ENCODE results near the gene NOS3. TPM values are rescaled to one million over a fixed set of nuclear protein-coding genes. Genes with fewer than 3 reads are reported as not detected.

Gene NOS3
- total RNA-seq, 3 donors from 2014 or later = 3.8 to 35.1 (median 5.1) TPM

DNA sequence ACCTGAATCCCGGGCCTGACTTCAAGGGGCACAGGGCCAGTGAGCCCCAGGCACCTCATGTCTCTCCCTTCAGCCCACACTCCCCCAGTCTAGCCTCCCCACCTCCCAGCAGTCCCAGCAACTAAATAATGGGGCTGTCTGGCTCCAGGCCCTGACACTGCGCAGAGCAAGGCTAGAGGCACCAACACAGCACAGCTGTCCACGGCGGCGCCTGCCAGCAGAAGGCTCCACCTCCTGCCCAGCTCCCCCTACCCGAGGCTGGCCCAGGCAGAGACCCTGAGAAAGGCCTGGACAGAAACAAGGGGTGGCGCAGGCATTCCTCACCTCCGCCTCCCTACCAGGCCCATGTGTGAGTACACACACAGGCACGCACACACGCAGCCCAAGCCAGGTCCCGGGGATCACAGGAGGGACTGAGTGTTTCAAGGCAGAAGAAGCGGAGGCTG lies 18.8 kb upstream of the NOS3 start:
- Histone ChIP-seq H3K27me3 (peaks cover 10 to 21% of the 10 kb centered on the region in 2 donors), H3K27ac (no peak overlapping the region), H3K4me1 (peaks cover 1 to 9% of the 10 kb centered on the region in 2 donors), H3K36me3 (no peaks in the 10 kb centered on the region), H3K9me3 (no peaks in the 10 kb centered on the region), H3K4me3 (no peak overlapping the region)
- DNase-seq (ENCODE audit: low spot score in 2 of 2) = no peak
- TF ChIP-seq, protein P1, sequence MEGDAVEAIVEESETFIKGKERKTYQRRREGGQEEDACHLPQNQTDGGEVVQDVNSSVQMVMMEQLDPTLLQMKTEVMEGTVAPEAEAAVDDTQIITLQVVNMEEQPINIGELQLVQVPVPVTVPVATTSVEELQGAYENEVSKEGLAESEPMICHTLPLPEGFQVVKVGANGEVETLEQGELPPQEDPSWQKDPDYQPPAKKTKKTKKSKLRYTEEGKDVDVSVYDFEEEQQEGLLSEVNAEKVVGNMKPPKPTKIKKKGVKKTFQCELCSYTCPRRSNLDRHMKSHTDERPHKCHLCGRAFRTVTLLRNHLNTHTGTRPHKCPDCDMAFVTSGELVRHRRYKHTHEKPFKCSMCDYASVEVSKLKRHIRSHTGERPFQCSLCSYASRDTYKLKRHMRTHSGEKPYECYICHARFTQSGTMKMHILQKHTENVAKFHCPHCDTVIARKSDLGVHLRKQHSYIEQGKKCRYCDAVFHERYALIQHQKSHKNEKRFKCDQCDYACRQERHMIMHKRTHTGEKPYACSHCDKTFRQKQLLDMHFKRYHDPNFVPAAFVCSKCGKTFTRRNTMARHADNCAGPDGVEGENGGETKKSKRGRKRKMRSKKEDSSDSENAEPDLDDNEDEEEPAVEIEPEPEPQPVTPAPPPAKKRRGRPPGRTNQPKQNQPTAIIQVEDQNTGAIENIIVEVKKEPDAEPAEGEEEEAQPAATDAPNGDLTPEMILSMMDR (IDR thresholded peaks at IDR 0.05) = no peak
- TF ChIP-seq POLR2AphosphoS5 (IDR thresholded peaks at IDR 0.05) (no peak), POLR2A (IDR thresholded peaks at IDR 0.05) (no peak)
- intact Hi-C loops (cut with DNase I; ENCODE audit: low total_unique reads) = no loop called here

DNA sequence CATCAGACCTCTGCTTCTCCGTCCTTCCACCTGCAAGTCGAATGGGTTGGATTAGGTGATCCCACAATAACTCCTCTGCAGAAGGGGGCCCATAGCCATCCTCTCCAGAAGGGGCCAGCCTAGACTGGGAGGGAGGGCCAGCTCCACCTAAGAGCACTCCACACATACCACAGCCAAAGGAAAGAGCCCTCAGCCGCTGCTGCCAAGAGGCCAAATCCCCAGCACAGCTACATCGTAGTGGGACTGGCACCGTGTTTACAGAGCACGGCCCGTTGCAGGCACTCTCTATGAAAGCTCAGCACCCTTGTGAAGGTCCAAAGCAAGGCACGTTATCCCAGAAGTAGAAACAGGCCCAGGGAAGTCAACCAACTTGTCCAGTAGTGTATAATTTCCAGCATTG lies 18.1 kb upstream of the NOS3 start:
- H3K9me3 ChIP-seq = no peaks in the 10 kb centered on the region
- no peak overlapping the region for H3K4me3 ChIP-seq
- peaks cover 8 to 9% of the 10 kb centered on the region in 2 donors for H3K4me1 ChIP-seq
- no peak overlapping the region for H3K27ac ChIP-seq
- DNase-seq (ENCODE audit: low spot score in 2 of 2) = no peak
- H3K27me3 ChIP-seq = peaks cover 10 to 27% of the 10 kb centered on the region in 2 donors
- intact Hi-C loops (cut with DNase I; ENCODE audit: low total_unique reads) = no loop called here
- TF ChIP-seq, protein P1 (IDR thresholded peaks at IDR 0.05) = no peak
- no peak for TF ChIP-seq POLR2AphosphoS5 (IDR thresholded peaks at IDR 0.05)
- no peaks in the 10 kb centered on the region for H3K36me3 ChIP-seq

DNA sequence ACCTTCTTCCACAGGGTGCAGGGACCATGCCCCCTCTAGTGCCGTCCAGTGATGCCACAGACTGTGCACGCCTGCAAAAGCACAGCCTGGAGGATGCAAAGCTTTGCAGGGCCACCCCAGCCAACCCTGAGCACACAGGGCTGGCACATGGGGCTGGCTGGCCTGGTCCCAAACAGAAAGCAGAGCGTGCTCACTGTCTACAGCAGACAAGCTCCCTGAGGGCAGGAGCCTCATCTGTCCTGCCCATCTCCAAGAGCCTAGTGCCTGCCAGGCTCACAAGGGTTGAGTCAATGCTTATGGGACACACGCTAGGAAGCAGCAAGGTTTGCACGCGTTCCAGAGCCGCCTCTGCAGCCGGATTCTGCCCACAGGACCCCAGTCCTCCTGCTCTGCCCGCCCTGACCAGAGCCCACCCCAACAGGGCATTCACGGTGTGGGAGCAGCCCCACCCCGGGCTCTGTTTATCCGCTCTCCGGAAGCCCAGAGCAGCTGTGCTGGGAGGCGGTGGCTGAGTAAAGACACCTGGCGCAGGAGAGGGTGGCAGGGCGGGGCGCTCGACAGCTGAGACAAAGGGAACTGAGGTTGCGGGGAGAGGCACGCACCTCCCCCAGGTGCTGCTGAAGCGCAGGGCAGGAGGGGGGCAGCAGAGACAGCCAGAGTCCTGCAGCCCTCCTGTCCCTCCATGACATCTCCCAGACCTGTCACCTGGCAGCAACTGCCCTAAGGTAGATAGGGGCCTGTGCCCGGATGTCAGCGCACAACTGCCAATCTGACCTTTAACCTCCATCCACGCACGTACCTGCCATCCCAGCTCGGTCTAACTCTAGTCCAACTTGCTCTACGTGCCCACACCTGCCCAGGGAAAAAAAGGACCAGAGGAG lies 17.0 kb upstream of the NOS3 start:
- no peak for DNase-seq (ENCODE audit: low spot score in 2 of 2)
- Histone ChIP-seq H3K36me3 (no peaks in the 10 kb centered on the region), H3K4me3 (peak overlapping the region in 2 of 3 donors; percentile 53 to 73), H3K9me3 (no peaks in the 10 kb centered on the region), H3K27me3 (peaks cover 13 to 28% of the 10 kb centered on the region in 2 donors), H3K4me1 (peaks cover 8 to 9% of the 10 kb centered on the region in 2 donors), H3K27ac (no peak overlapping the region)
- intact Hi-C loops (cut with DNase I; ENCODE audit: low total_unique reads) = no loop called here
- no peak for TF ChIP-seq POLR2A (IDR thresholded peaks at IDR 0.05)
- TF ChIP-seq POLR2AphosphoS5 (IDR thresholded peaks at IDR 0.05) = no peak
- TF ChIP-seq, protein P1 (IDR thresholded peaks at IDR 0.05) = no peak

DNA sequence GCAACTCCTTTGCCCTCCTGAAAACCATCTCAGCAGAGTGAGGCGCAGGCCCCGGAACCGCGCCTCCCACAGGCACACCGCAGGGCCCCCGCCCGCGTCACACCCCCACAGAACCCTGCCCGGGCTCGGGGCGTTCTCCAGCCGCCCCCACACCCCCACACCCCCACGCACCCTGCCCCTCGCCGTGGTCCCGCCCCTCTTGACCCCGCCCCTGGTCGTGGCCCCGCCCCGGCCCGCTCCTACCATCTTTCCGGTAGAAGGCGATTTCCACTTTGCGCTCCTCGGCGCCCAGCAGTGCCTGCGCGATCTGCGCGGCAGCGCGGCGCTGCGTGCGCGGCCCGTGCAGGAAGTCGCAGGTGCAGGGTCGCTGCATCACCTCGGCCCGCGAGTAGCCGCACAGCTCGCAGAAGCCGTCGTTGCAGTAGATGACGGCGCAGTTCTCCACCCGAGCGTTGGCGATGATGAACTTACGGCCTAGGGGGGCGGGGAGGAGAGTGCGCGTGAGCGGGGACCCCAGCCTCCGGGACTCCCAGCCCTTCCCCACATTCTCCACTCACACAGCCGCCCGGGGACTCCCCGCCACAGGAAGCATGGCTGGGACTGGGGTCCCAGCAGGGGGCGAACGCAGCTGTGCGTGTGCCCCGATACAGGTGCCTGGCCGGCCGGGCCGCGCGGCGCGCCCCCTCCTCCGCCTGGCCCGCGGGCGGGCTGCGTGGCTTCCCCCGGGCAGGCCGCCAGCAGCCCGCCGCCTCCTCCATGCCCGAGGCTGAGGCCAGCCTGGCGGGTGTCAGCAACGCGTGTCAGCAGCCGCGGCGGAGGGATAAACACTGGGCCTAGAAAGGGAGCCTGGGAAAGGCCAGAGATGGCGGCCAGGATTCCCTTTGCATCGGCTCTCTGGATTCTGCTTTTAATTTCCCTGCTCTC lies 16.1 kb upstream of the NOS3 start:
- DNase-seq (ENCODE audit: low spot score in 2 of 2) = no peak
- H3K4me1 ChIP-seq = peaks cover 8 to 9% of the 10 kb centered on the region in 2 donors
- no peaks in the 10 kb centered on the region for H3K36me3 ChIP-seq
- H3K27me3 ChIP-seq = peaks cover 15 to 32% of the 10 kb centered on the region in 2 donors
- no peaks in the 10 kb centered on the region for H3K9me3 ChIP-seq
- intact Hi-C loops (cut with DNase I; ENCODE audit: low total_unique reads) = loop anchor here (5.0 kb wide), 1 partner anchor 1073 kb away; no protein-coding TSS in a partner anchor
- H3K4me3 ChIP-seq = peak overlapping the region; percentile 12 to 73 (median 53)
- TF ChIP-seq POLR2AphosphoS5 (IDR thresholded peaks at IDR 0.05) = no peak
- TF ChIP-seq, protein P1 (IDR thresholded peaks at IDR 0.05) = peak in 1 of 3 donors; percentile 13
- H3K27ac ChIP-seq = no peak overlapping the region
